ENCODE measurements around the gene AGRN. TPM values are rescaled to one million over a fixed set of nuclear protein-coding genes. Genes with fewer than 3 reads are reported as not detected.
"Not testable (repeated sequence)": the region's sequence is repeated elsewhere in the genome, so short reads cannot be mapped to it uniquely, and the experiment has no call there.

AGRN gene
- total RNA-seq, 1 experiment from 2014 or later, result 246 TPM

- in situ Hi-C loops (cut with HindIII; ENCODE audit: low pct_unique_long_range_greater_than_20kb, low sequenced_read_pairs), result no loop called here
- no peak for DNase-seq (ENCODE audit: low read depth)
Observed at GRCh38 chr1:980602-981395, 39.1 kb upstream of the AGRN start.

- in situ Hi-C loops (cut with HindIII; ENCODE audit: low pct_unique_long_range_greater_than_20kb, low sequenced_read_pairs), result no loop called here
Observed at GRCh38 chr1:981491-981954, 38.4 kb upstream of the AGRN start.

GRCh38 chr1:981955-982558, 37.9 kb upstream of the AGRN start, which contains the start of gene PERM1:
TSS of gene PERM1 (minus strand) at chr1:982093. CDS start at chr1:981029, 1,064 bp downstream.
- in situ Hi-C loops (cut with HindIII; ENCODE audit: low pct_unique_long_range_greater_than_20kb, low sequenced_read_pairs), result no loop called here

More at GRCh38 chr1:981491-981954, 38.4 kb upstream of the AGRN start:
- no peak for DNase-seq (ENCODE audit: low read depth)

GRCh38 chr1:982765-983436, 37.0 kb upstream of the AGRN start:
- in situ Hi-C loops (cut with HindIII; ENCODE audit: low pct_unique_long_range_greater_than_20kb, low sequenced_read_pairs), result no loop called here
- DNase-seq (ENCODE audit: low read depth), result no peak

More at GRCh38 chr1:981955-982558, 37.9 kb upstream of the AGRN start, which contains the start of gene PERM1:
- no peak for DNase-seq (ENCODE audit: low read depth)

GRCh38 chr1:983798-984475, 36.0 kb upstream of the AGRN start:
- DNase-seq (ENCODE audit: low read depth), result no peak
- in situ Hi-C loops (cut with HindIII; ENCODE audit: low pct_unique_long_range_greater_than_20kb, low sequenced_read_pairs), result no loop called here

GRCh38 chr1:984476-984814, 35.5 kb upstream of the AGRN start:
- DNase-seq (ENCODE audit: low read depth), result no peak
- in situ Hi-C loops (cut with HindIII; ENCODE audit: low pct_unique_long_range_greater_than_20kb, low sequenced_read_pairs), result no loop called here

- in situ Hi-C loops (cut with HindIII; ENCODE audit: low pct_unique_long_range_greater_than_20kb, low sequenced_read_pairs), result no loop called here
- no peak for DNase-seq (ENCODE audit: low read depth)
Observed at GRCh38 chr1:985126-985525, 34.8 kb upstream of the AGRN start.

- DNase-seq (ENCODE audit: low read depth); in situ Hi-C loops (cut with HindIII; ENCODE audit: low pct_unique_long_range_greater_than_20kb, low sequenced_read_pairs): not testable (repeated sequence)
Observed at GRCh38 chr1:988061-988460, 31.9 kb upstream of the AGRN start.

- DNase-seq (ENCODE audit: low read depth); in situ Hi-C loops (cut with HindIII; ENCODE audit: low pct_unique_long_range_greater_than_20kb, low sequenced_read_pairs): not testable (repeated sequence)
Observed at GRCh38 chr1:991275-991674, 28.6 kb upstream of the AGRN start.

GRCh38 chr1:991895-992294, 28.0 kb upstream of the AGRN start:
- in situ Hi-C loops (cut with HindIII; ENCODE audit: low pct_unique_long_range_greater_than_20kb, low sequenced_read_pairs), result no loop called here
- DNase-seq (ENCODE audit: low read depth), result no peak

GRCh38 chr1:992362-992761, 27.6 kb upstream of the AGRN start:
- DNase-seq (ENCODE audit: low read depth), result no peak
- in situ Hi-C loops (cut with HindIII; ENCODE audit: low pct_unique_long_range_greater_than_20kb, low sequenced_read_pairs), result no loop called here

GRCh38 chr1:993379-993995, 26.4 kb upstream of the AGRN start:
- in situ Hi-C loops (cut with HindIII; ENCODE audit: low pct_unique_long_range_greater_than_20kb, low sequenced_read_pairs), result no loop called here
- no peak for DNase-seq (ENCODE audit: low read depth)

- DNase-seq (ENCODE audit: low read depth); in situ Hi-C loops (cut with HindIII; ENCODE audit: low pct_unique_long_range_greater_than_20kb, low sequenced_read_pairs): not testable (repeated sequence)
Observed at GRCh38 chr1:994546-994945, 25.4 kb upstream of the AGRN start.

- in situ Hi-C loops (cut with HindIII; ENCODE audit: low pct_unique_long_range_greater_than_20kb, low sequenced_read_pairs), result no loop called here
- DNase-seq (ENCODE audit: low read depth), result no peak
Observed at GRCh38 chr1:995665-996633, 24.0 kb upstream of the AGRN start.

GRCh38 chr1:996851-997712, 22.8 kb upstream of the AGRN start:
- in situ Hi-C loops (cut with HindIII; ENCODE audit: low pct_unique_long_range_greater_than_20kb, low sequenced_read_pairs), result no loop called here
- no peak for DNase-seq (ENCODE audit: low read depth)

- no peak for DNase-seq (ENCODE audit: low read depth)
- in situ Hi-C loops (cut with HindIII; ENCODE audit: low pct_unique_long_range_greater_than_20kb, low sequenced_read_pairs), result no loop called here
Observed at GRCh38 chr1:997713-997992, 22.3 kb upstream of the AGRN start.

All from Caki2 (cell line).